HG03060 (cell line): Measurements from ENCODE around the gene IFNGR1.
"Not testable (repeated sequence)": the region's sequence is repeated elsewhere in the genome, so short reads cannot be mapped to it uniquely, and the experiment has no call there.

ENCODE experiments used
- ATAC-seq: cut with Tn5 transposase; IDR thresholded peaks from one replicate; pipeline ENCODE4 v1.9.1; 2021; ENCODE audit warnings: low read depth, moderate number of reproducible peaks; ENCODE audit not compliant: unreplicated experiment

The IFNGR1 gene

GRCh38 chr6:137214931-137215330 lies 4.3 kb downstream of the IFNGR1 start:
- ATAC-seq, result no peak

GRCh38 chr6:137213813-137214212 lies 5.4 kb downstream of the IFNGR1 start:
- no peak for ATAC-seq

- ATAC-seq, result no peak
Observed at GRCh38 chr6:137213331-137213740, 5.8 kb downstream of the IFNGR1 start.

- ATAC-seq, result no peak
Observed at GRCh38 chr6:137211910-137212309, 7.3 kb downstream of the IFNGR1 start.

GRCh38 chr6:137210903-137211302 lies 8.3 kb downstream of the IFNGR1 start:
- ATAC-seq, result no peak

GRCh38 chr6:137208279-137208678 lies 10.9 kb downstream of the IFNGR1 start:
- no peak for ATAC-seq

GRCh38 chr6:137207457-137207856 lies 11.7 kb downstream of the IFNGR1 start:
- not testable (repeated sequence) for ATAC-seq

- ATAC-seq, result no peak
Observed at GRCh38 chr6:137206577-137206976, 12.6 kb downstream of the IFNGR1 start.

- no peak for ATAC-seq
Observed at GRCh38 chr6:137203256-137203655, 15.9 kb downstream of the IFNGR1 start.

GRCh38 chr6:137202078-137202477 lies 17.1 kb downstream of the IFNGR1 start:
- no peak for ATAC-seq

GRCh38 chr6:137201006-137201405 lies 18.2 kb downstream of the IFNGR1 start:
- no peak for ATAC-seq

- ATAC-seq, result no peak
Observed at GRCh38 chr6:137200288-137200687, 18.9 kb downstream of the IFNGR1 start.

GRCh38 chr6:137197684-137198645 lies 21.2 kb downstream of the IFNGR1 start:
- ATAC-seq, result no peak

GRCh38 chr6:137193256-137194070 lies 25.7 kb downstream of the IFNGR1 start:
- no peak for ATAC-seq

GRCh38 chr6:137192821-137193220 lies 26.4 kb downstream of the IFNGR1 start:
- no peak for ATAC-seq

- ATAC-seq, result no peak
Observed at GRCh38 chr6:137191670-137192069, 27.5 kb downstream of the IFNGR1 start.

- no peak for ATAC-seq
Observed at GRCh38 chr6:137191236-137191635, 27.9 kb downstream of the IFNGR1 start.

- ATAC-seq, result no peak
Observed at GRCh38 chr6:137190583-137191094, 28.5 kb downstream of the IFNGR1 start.

- ATAC-seq, result no peak
Observed at GRCh38 chr6:137188855-137189254, 30.3 kb downstream of the IFNGR1 start.

- ATAC-seq, result no peak
Observed at GRCh38 chr6:137185290-137185689, 33.9 kb downstream of the IFNGR1 start.

- ATAC-seq, result no peak
Observed at GRCh38 chr6:137182654-137183073, 36.5 kb downstream of the IFNGR1 start.
